Measurements from ENCODE around the gene PARM1.

- TF ChIP-seq EP300 (IDR thresholded peaks at IDR 0.05) = no peak
- TF ChIP-seq POLR2A (IDR thresholded peaks at IDR 0.05) = no peak
These were observed 2.0 kb downstream of the PARM1 start for GRCh38 chr4:74934888-74935287.
